ENCODE results near the gene VAPA. TPM values are rescaled to one million over a fixed set of nuclear protein-coding genes. Genes with fewer than 3 reads are reported as not detected.
A peak's percentile ranks its signal among the peaks of the same experiment; 100 is the strongest.

The VAPA gene
- total RNA-seq, 1 experiment from 2014 or later: 137 TPM

DNA sequence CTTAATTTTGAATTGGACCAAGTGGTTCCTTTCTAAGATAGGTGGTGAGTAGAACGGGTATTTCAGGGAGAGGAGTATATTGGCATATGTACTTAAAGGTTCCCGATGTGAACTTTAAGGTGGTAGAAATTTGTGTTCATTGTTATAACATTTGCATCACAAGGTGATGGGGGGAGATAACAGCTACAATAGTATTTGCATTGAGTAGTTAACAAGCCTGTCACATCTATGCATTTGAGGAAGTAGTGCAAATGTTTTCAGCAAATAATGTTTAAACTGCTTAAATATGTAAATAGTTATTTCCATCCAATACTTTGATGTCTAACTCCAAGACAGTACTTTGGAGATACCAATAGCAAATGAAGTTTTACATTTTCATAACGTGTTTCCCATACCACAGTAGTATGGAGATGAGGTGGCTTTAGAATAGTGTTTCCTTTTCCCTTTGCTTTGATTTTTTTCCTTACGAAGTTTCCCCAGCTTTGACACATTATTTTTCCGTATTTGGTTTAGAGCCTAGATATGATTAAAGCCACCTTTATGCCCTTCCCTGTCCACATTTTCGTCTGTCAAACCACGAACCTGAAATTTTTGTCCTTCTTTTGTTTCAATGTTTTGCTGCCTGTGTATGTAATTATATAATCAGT is 46.6 kb downstream of the VAPA start:
- Mint-ChIP-seq H3K4me1 (peaks cover 21% of the 10 kb centered on the region), H3K36me3 (no peaks in the 10 kb centered on the region), H3K9me3 (no peaks in the 10 kb centered on the region), H3K27me3 (ENCODE audit: low read depth) (no peaks in the 10 kb centered on the region), H3K27ac (peak overlapping the region; percentile 26; the same call in 1 of the 2 replicates), H3K4me3 (no peak overlapping the region)
- TF ChIP-seq ZNF423 (CRISPR knock-in tag; IDR thresholded peaks at IDR 0.05) (no peak), CREM (CRISPR knock-in tag; IDR thresholded peaks at IDR 0.05) (no peak), ZNF232 (CRISPR knock-in tag; IDR thresholded peaks at IDR 0.05) (no peak), ZNF121 (CRISPR knock-in tag; IDR thresholded peaks at IDR 0.05) (no peak), SOX15 (CRISPR knock-in tag; IDR thresholded peaks at IDR 0.05) (no peak), JUN (CRISPR knock-in tag; IDR thresholded peaks at IDR 0.05) (no peak), ZNF671 (CRISPR knock-in tag; IDR thresholded peaks at IDR 0.05) (no peak), PRRX2 (CRISPR knock-in tag; IDR thresholded peaks at IDR 0.05) (no peak)
- TF ChIP-seq, protein P1, sequence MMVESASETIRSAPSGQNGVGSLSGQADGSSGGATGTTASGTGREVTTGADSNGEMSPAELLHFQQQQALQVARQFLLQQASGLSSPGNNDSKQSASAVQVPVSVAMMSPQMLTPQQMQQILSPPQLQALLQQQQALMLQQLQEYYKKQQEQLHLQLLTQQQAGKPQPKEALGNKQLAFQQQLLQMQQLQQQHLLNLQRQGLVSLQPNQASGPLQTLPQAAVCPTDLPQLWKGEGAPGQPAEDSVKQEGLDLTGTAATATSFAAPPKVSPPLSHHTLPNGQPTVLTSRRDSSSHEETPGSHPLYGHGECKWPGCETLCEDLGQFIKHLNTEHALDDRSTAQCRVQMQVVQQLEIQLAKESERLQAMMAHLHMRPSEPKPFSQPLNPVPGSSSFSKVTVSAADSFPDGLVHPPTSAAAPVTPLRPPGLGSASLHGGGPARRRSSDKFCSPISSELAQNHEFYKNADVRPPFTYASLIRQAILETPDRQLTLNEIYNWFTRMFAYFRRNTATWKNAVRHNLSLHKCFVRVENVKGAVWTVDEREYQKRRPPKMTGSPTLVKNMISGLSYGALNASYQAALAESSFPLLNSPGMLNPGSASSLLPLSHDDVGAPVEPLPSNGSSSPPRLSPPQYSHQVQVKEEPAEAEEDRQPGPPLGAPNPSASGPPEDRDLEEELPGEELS (CRISPR knock-in tag; IDR thresholded peaks at IDR 0.05): no peak
- TF ChIP-seq, protein P2, sequence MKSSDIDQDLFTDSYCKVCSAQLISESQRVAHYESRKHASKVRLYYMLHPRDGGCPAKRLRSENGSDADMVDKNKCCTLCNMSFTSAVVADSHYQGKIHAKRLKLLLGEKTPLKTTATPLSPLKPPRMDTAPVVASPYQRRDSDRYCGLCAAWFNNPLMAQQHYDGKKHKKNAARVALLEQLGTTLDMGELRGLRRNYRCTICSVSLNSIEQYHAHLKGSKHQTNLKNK (CRISPR knock-in tag; IDR thresholded peaks at IDR 0.05): no peak
- ATAC-seq: no peak
- POLR2A ChIA-PET: no interaction called here
- CTCF ChIA-PET: interaction anchor here (1.0 to 1.2 kb wide), 2 partner anchors 10 kb away, joined by 3 read pairs; no protein-coding TSS in a partner anchor
- no peak for DNase-seq (ENCODE audit: low spot score)

DNA sequence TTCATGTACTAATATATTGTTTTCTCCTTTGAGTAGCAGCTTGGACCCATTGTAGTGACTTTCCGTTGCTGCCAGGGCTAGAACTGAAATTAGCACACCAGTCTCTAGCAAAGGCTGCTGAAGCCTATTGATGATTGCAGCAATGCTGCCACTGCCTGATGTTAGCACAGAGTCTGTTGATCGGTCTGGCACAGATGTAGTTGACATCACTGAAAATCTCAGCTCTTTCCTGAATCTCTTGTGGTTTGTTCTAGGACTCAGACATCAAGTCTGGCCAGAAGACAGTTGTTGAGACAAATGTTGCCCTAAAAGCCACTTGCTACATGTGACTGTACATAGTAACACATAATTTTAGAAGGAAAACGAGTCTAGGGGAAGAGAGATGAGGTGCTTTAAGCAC is 47.2 kb downstream of the VAPA start:
- POLR2A ChIA-PET: no interaction called here
- H3K27ac Mint-ChIP-seq: no peak overlapping the region
- H3K9me3 Mint-ChIP-seq: no peaks in the 10 kb centered on the region
- no peaks in the 10 kb centered on the region for H3K27me3 Mint-ChIP-seq (ENCODE audit: low read depth)
- no peak overlapping the region for H3K4me3 Mint-ChIP-seq
- no peak for DNase-seq (ENCODE audit: low spot score)
- no peaks in the 10 kb centered on the region for H3K36me3 Mint-ChIP-seq
- CTCF ChIA-PET: interaction anchor here (1.0 to 1.2 kb wide), 2 partner anchors 10 kb away, joined by 3 read pairs; no protein-coding TSS in a partner anchor
- ATAC-seq: no peak
- peaks cover 24% of the 10 kb centered on the region for H3K4me1 Mint-ChIP-seq
- TF ChIP-seq TEAD4 (CRISPR knock-in tag; IDR thresholded peaks at IDR 0.05) (no peak), ETV6 (CRISPR knock-in tag; IDR thresholded peaks at IDR 0.05) (no peak), ELF4 (CRISPR knock-in tag; IDR thresholded peaks at IDR 0.05; ENCODE audit: low read depth) (no peak), NFE2L1 (CRISPR knock-in tag; IDR thresholded peaks at IDR 0.05) (no peak), FOXJ3 (CRISPR knock-in tag; IDR thresholded peaks at IDR 0.05; ENCODE audit: borderline replicate concordance) (no peak), ZNF219 (CRISPR knock-in tag; IDR thresholded peaks at IDR 0.05; ENCODE audit: borderline replicate concordance) (no peak), TEAD1 (CRISPR knock-in tag; IDR thresholded peaks at IDR 0.05) (no peak), GABPB1 (CRISPR knock-in tag; IDR thresholded peaks at IDR 0.05) (no peak), ZNF263 (CRISPR knock-in tag; IDR thresholded peaks at IDR 0.05; ENCODE audit: low read depth) (no peak), ZNF423 (CRISPR knock-in tag; IDR thresholded peaks at IDR 0.05) (no peak), ZNF396 (CRISPR knock-in tag; IDR thresholded peaks at IDR 0.05; ENCODE audit: borderline replicate concordance) (no peak)
- TF ChIP-seq, protein P3, sequence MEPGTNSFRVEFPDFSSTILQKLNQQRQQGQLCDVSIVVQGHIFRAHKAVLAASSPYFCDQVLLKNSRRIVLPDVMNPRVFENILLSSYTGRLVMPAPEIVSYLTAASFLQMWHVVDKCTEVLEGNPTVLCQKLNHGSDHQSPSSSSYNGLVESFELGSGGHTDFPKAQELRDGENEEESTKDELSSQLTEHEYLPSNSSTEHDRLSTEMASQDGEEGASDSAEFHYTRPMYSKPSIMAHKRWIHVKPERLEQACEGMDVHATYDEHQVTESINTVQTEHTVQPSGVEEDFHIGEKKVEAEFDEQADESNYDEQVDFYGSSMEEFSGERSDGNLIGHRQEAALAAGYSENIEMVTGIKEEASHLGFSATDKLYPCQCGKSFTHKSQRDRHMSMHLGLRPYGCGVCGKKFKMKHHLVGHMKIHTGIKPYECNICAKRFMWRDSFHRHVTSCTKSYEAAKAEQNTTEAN (CRISPR knock-in tag; IDR thresholded peaks at IDR 0.05): no peak
- TF ChIP-seq, protein P4, sequence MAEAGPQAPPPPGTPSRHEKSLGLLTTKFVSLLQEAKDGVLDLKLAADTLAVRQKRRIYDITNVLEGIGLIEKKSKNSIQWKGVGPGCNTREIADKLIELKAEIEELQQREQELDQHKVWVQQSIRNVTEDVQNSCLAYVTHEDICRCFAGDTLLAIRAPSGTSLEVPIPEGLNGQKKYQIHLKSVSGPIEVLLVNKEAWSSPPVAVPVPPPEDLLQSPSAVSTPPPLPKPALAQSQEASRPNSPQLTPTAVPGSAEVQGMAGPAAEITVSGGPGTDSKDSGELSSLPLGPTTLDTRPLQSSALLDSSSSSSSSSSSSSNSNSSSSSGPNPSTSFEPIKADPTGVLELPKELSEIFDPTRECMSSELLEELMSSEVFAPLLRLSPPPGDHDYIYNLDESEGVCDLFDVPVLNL (CRISPR knock-in tag; IDR thresholded peaks at IDR 0.05; ENCODE audit: borderline replicate concordance, low read depth): no peak
- TF ChIP-seq, protein P5, sequence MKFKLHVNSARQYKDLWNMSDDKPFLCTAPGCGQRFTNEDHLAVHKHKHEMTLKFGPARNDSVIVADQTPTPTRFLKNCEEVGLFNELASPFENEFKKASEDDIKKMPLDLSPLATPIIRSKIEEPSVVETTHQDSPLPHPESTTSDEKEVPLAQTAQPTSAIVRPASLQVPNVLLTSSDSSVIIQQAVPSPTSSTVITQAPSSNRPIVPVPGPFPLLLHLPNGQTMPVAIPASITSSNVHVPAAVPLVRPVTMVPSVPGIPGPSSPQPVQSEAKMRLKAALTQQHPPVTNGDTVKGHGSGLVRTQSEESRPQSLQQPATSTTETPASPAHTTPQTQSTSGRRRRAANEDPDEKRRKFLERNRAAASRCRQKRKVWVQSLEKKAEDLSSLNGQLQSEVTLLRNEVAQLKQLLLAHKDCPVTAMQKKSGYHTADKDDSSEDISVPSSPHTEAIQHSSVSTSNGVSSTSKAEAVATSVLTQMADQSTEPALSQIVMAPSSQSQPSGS (CRISPR knock-in tag; IDR thresholded peaks at IDR 0.05; ENCODE audit: borderline replicate concordance, low read depth): no peak
- TF ChIP-seq, protein P6, sequence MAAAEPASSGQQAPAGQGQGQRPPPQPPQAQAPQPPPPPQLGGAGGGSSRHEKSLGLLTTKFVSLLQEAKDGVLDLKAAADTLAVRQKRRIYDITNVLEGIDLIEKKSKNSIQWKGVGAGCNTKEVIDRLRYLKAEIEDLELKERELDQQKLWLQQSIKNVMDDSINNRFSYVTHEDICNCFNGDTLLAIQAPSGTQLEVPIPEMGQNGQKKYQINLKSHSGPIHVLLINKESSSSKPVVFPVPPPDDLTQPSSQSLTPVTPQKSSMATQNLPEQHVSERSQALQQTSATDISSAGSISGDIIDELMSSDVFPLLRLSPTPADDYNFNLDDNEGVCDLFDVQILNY (CRISPR knock-in tag; IDR thresholded peaks at IDR 0.05): no peak
- TF ChIP-seq, protein P7, sequence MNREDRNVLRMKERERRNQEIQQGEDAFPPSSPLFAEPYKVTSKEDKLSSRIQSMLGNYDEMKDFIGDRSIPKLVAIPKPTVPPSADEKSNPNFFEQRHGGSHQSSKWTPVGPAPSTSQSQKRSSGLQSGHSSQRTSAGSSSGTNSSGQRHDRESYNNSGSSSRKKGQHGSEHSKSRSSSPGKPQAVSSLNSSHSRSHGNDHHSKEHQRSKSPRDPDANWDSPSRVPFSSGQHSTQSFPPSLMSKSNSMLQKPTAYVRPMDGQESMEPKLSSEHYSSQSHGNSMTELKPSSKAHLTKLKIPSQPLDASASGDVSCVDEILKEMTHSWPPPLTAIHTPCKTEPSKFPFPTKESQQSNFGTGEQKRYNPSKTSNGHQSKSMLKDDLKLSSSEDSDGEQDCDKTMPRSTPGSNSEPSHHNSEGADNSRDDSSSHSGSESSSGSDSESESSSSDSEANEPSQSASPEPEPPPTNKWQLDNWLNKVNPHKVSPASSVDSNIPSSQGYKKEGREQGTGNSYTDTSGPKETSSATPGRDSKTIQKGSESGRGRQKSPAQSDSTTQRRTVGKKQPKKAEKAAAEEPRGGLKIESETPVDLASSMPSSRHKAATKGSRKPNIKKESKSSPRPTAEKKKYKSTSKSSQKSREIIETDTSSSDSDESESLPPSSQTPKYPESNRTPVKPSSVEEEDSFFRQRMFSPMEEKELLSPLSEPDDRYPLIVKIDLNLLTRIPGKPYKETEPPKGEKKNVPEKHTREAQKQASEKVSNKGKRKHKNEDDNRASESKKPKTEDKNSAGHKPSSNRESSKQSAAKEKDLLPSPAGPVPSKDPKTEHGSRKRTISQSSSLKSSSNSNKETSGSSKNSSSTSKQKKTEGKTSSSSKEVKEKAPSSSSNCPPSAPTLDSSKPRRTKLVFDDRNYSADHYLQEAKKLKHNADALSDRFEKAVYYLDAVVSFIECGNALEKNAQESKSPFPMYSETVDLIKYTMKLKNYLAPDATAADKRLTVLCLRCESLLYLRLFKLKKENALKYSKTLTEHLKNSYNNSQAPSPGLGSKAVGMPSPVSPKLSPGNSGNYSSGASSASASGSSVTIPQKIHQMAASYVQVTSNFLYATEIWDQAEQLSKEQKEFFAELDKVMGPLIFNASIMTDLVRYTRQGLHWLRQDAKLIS (CRISPR knock-in tag; IDR thresholded peaks at IDR 0.05; ENCODE audit: borderline replicate concordance): no peak
